Fibroblast of skin of right quadriceps (primary cell): ENCODE results near the gene ADRA2B.
"Not testable (repeated sequence)": the region's sequence is repeated elsewhere in the genome, so short reads cannot be mapped to it uniquely, and the experiment has no call there.

ENCODE experiments used
- DNase-seq: peaks from one replicate; pipeline ENCODE4 v3.0.0-alpha.2; 2013

Gene ADRA2B

DNA sequence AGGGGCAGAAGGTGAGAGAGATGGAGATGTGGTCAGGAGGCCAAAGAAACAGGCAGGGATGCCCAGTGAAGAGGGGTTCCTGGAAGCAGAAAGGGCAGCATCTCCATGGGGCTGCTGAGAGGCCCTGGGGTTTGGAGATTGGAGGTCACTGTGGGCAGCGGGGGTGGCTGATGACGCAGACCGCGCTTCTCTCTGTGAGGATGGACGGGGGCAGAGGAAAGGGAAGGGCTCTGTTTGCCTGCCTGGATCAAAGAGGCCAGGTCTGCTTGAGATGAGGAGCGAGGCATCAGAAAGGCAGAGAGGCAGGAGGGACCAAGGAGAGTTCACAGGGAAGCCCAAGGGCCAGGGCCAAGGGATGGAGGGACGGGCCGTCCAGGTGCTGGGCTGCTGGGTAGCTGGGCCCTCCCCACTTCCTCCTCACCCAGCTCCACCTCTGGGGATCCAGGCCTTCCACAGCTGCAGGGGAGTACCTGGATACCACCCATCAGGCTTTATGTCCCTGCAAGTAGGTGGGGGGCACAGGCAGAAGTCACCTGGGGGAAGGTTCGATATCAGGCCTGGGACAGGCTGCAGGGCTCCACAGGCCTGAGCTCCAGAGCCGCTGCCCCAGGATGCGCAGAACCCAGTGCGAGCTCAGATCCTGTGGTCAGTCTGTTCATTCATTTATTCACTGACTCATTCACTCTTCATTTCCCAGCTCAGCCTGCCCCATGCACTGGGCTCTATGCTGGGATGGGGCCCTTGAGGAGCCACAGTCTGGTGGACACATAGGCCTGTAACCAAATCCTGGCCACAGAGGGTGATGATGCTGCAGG lies 30.6 kb downstream of the ADRA2B start:
- DNase-seq = no peak

- DNase-seq = not testable (repeated sequence)
These were observed 31.4 kb downstream of the ADRA2B start for GRCh38 chr2:96084858-96085518.

DNA sequence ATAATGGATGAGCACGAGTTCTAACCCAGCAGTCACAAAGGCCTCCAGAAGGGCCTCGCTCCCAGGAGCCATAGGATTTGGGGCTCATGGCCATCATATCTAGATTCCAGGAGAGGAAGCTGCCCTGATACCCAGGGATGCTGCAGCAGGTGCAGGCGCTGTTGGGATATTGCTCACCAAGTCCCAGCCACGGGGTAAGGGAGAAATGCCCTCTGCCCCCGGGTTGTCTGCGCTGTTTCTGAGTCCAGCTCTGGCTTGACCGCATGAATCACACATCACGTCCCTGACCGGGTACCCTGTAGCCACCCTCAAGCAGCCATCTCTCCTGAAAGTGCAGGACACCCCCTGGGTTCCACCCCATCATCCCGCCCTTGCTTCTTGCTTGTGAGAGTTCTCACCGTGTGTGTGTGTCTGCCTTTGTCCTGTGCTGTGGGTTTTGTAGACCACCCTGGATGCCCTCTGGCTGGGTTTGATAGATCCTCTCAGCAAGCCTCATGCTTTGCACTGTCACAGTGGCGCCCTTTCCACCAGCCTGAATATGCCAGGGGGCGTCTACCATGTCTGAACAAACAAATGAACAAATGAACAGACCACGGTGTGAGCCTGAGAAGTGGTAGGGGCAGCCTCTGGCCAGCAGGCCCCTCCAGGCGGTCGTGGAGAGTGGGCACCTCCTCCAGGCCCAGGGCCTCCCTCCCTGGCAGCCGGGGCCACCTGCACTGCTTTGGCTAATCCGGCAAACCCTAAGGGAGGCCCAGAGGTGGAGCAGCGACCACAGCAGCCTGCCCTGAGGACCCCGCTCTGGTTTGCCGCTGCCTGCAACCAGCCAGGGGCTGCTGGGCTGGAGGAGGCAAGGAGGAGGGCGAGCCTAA lies 32.1 kb downstream of the ADRA2B start:
- no peak for DNase-seq

DNA sequence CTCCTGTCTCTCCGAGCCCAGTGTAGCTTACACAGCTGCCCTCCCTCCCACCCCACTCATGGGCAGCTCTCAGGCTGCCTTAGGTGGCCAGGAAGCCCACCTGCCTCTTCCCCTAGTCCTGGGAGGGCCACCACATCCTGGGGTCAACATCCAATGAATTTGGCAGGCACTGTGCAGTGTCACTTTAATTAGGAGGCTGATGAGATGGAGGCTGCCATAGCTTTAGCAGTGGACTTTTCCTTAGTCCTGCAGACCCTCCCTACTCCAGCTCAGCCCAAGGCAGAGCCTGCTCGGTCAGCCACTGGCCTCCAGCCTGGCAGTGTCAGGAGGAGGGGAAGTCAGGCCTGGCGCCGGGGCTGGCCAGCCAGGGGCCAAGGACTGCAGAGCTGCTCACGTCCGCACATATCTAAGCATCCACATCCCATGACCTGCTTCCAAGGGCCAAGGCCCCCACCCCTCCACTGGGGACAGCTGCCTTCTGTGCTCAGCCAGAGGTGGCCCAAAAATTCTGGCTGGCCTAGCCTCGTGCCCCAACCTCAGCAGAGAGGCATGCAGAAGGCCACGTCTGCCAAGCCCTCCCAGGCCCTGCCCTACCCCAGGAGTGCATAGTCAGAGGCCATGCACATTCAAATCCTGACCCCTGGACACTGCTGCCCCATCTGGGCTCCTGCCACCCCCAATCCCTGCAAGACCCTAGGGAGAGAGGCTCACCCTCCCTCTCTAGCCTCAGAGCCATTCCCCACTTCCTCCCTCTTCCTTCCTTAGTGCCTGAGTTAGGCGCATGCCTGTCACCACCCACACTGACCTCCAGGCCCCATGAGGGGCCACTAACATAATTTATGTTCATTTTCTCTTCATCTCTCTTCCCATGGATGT lies 33.1 kb downstream of the ADRA2B start:
- DNase-seq = no peak

DNA sequence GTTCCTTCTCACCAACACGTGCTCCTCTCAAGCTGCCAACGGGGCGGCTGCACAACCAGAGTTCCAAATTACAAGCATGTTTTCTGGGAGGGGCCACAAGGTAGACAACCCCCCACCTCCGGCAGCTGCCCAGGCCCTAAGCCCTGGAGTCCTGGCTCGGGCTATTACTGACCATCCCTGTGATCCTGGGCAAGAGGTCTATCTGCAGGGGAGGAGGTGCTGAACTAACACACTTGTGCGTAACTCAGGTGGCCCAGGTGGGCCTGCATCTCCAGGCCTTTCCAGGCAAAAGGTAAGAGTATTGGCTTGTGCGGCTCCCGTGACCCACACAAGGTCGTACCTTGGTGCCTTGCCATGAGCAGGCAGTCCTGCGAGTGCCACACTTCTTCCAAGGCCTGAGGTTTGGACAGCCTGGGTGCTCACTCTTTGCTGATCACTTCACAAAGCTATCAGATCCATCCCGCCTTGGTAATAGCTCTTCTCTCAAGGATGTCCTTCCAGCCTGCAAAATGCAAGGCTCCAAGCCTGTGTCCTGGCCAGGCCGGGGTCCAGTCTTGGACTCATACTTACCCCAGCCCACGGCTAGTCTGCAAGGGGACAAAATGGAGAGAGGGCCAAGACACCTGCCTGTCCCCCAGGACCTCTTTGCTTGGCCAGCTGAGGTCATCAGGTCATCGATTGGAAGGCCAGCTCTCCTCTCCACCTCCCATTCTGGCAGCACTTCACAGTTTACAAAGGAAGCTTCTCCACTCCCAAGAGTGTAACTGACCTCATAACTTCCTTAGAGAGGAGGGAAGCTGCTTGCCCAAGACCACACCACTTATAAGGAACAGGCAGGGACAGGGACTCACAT lies 33.9 kb downstream of the ADRA2B start:
- DNase-seq = no peak

- no peak for DNase-seq
These were observed 35.3 kb downstream of the ADRA2B start for GRCh38 chr2:96081042-96081441.

DNA sequence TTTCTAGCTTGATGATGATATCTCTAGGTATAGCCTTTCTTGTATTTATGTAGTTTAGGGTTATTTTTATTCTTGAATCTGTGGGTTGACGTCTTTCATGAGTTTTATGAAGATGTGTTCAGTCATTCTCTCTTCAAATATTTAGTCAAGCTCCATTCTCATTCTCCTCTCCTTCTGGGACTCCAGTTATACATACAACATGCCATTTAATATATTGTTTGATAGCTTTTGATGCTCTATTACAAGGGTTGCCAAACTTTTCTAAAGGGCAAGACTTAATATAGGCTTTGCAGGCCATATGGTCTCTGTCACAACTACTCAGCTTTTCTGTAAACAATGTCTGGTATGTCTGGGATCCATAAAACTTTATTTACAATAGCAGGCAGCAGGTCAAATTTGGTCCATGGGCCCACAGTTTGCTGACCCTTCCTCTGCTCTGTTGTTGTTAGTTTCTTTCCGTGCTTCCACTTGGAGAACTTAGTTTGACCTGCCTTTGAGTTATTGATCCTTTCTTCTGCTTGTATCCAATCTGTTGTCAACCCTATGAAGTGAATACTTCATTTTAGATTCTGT lies 41.1 kb downstream of the ADRA2B start:
- DNase-seq = no peak

DNA sequence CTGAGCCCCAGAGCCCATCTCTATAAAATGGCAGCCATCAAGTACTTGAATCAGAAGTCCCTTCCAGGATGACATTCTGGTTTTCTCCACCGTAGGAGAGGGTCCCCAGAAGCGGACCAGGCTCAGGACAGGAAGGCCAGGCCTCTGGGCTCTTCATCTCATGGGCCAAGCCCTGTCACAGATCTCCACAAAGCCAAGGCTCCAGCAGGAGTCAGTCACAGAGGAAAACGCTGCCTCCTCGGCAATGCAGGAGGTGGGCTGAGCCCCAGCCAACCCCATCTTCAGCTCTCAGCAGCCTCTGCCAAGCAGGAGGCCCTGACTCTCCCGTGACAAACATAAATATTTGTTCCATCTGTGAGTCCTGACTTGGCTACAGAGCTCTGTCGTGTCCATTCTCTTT lies 42.2 kb downstream of the ADRA2B start:
- DNase-seq = no peak

DNA sequence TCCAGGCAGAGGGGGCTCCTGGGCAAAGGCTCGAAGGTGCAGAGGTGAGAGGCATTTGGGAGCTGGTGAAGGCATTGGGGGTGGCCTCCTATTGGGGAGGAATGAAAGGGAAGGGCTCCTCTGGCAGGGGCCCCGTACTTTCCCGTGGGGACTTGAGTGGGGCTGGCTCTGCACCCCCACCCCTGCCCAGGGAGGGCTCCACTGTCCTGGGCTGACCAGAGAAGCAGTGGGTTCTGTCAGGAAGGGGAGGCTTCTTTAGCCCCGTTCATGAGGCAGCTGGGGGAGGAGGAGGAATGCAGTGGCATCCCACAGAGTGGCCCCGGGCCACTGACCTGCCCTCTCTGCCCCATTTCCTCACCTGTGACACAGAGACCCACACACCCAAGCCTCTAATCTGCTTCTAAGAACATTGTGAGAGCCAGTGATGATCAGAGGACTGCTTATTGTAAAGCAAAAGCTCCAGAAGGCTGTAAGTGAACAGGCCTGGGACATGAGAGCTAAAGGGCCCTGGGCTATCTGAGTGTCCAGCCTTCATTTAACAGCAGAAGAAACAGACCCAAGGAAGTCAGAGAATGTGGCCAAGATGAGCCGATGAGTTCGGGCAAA lies 43.1 kb downstream of the ADRA2B start:
- no peak for DNase-seq

- DNase-seq = no peak
These were observed 43.6 kb downstream of the ADRA2B start for GRCh38 chr2:96072746-96073145.

DNA sequence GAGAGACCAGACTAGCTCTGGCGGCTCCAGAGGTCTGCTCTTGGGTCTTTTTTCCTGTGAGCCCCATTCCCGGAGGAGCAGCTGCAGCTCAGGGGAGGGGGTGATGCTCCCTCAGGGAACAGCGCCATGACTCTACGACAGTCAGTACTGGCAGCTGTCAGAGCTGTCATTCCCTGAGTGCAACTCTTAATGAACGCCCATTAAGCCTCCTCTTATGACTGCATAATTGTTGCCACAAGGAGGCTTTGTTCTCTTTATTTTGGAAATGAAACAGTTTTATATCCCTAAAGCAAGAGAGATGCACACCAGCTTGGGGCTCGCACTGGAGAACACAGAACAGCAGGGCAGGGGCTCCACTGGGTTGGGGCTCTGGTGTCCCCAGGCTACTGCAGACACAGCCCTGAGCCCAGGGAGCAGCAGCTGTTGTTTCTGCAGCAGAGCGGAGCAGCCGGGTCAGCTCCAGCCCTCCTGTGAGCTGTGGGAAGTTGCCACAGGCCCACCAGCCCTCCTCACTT lies 44.3 kb downstream of the ADRA2B start:
- not testable (repeated sequence) for DNase-seq

GRCh38 chr2:96071087-96071976 lies 45.0 kb downstream of the ADRA2B start:
- not testable (repeated sequence) for DNase-seq

- DNase-seq = not testable (repeated sequence)
These were observed 46.0 kb downstream of the ADRA2B start for GRCh38 chr2:96070351-96070750.

GRCh38 chr2:96069878-96070277 lies 46.5 kb downstream of the ADRA2B start:
- DNase-seq = not testable (repeated sequence)

DNA sequence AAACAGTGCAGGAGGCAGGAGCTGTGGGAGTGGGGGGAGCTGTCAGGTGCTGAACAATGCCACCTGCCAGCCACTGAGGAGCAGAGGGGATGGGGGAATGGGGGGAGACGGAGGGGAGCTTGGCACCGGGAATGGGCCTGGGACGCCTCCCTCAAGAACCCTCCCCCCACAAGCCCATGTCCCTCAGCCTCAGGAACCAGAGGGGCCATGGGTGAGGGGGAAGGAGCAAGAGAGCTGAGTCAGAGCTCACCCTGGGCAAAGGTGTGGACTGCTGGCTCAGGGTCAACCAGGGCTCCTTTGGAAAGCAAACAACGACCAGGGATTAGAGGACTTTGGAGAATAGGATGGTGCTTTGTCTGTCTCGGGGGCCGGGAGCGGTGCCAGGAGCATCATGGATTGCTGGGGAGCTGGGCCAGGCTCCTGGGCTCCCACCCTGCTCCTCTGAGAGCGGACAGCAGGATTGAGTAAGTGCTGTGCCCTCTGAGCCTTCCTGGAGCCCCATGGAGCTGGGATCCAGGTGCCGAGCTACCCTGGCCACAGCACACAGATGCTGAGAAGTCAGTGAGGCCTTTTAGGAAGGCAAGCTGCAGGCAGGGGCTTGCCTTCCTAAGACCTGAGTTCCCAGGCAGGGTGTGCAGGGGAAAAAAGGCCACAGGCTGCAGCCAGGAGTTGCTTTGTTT lies 48.3 kb downstream of the ADRA2B start:
- not testable (repeated sequence) for DNase-seq

DNA sequence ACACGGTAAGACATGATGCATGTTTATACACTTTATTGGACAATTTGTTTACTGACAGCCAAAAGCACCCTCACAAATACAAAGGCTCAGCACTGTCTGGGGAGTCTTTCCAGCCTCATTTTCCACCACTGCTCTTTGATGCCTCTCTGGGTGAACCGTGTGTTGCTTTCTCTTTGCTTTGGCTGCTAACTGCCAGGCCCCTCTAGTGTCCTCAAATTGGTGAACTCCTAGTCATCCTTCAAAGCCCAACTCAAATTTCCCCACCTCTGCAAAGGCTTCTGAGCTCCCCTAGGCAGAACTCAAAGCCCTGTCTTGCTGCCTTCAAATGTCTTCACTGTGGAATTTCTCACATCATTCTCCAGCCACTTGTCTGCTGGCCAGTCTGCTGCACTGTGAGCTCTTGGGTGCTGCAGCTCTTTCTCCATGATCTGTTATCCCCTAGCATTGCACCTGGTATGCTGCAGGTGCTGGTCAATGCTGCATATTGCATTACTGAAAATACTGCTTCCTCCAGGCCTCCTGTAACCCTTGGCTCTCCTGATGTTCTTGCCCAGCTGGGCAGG lies 49.2 kb downstream of the ADRA2B start:
- not testable (repeated sequence) for DNase-seq

- not testable (repeated sequence) for DNase-seq
These were observed 49.9 kb downstream of the ADRA2B start for GRCh38 chr2:96066511-96066910.

- not testable (repeated sequence) for DNase-seq
These were observed 50.4 kb downstream of the ADRA2B start for GRCh38 chr2:96065954-96066353.
